Muscle of arm (tissue), 14 donors: ENCODE results near the gene TMEM79. TPM values are rescaled to one million over a fixed set of nuclear protein-coding genes. Genes with fewer than 3 reads are reported as not detected.

Experiments
- DNase-seq: peaks from one replicate; pipeline ENCODE4 v3.0.0-alpha.2; 2013
- long read RNA-seq, 11 donors: transcript quantifications; one replicate each; lab custom pipeline, GENCODE V29; 2026
- polyA plus RNA-seq, 12 donors: library from polyadenylated mRNA; unstranded; fragments of 120-200 nt; gene quantifications; one replicate each; pipeline ENCODE4 v1.2.1, GENCODE V29; 2013; ENCODE audit not compliant: insufficient read length in 12 of 12

TMEM79 gene
- 10 to 100 TPM in 1 of 12 donors, 1 to 10 TPM in 10, not detected in 1; 3.5 to 17.4 (median 4.2) TPM for polyA plus RNA-seq
- long read RNA-seq, donor 1 = 0 reads
- long read RNA-seq, donor 2, partial matches to known transcripts = 0 of 11 reads
- long read RNA-seq, donor 2, other reads (novel, unspliced or antisense) = 8 of 11 reads
- long read RNA-seq, donor 3 = 0 reads
- long read RNA-seq, donor 4 = 0 reads
- long read RNA-seq, donor 5, partial matches to known transcripts = 0 of 20 reads
- long read RNA-seq, donor 5, other reads (novel, unspliced or antisense) = 19 of 20 reads
- long read RNA-seq, donor 6, partial matches to known transcripts = 0 of 1 reads
- long read RNA-seq, donor 6, other reads (novel, unspliced or antisense) = 0 of 1 reads
- long read RNA-seq, donor 7 = 0 reads
- long read RNA-seq, donor 8, partial matches to known transcripts = 0 of 3 reads
- long read RNA-seq, donor 8, other reads (novel, unspliced or antisense) = 0 of 3 reads
- long read RNA-seq, donor 9 = 0 reads
- long read RNA-seq, donor 10, partial matches to known transcripts = 6 of 12 reads
- long read RNA-seq, donor 10, other reads (novel, unspliced or antisense) = 6 of 12 reads
- long read RNA-seq, donor 11, partial matches to known transcripts = 9 of 10 reads
- long read RNA-seq, donor 11, other reads (novel, unspliced or antisense) = 0 of 10 reads

- DNase-seq = no peak
Observed at GRCh38 chr1:156284112-156284511, at the start of gene TMEM79. Gene TMEM79 (plus strand): TSS chr1:156284325. CDS start chr1:156285227, 902 bp downstream.

GRCh38 chr1:156236164-156236563 lies 48.0 kb upstream of the TMEM79 start:
- DNase-seq = no peak

- DNase-seq = no peak
Observed at GRCh38 chr1:156238248-156238647, 45.9 kb upstream of the TMEM79 start.

- DNase-seq = no peak
Observed at GRCh38 chr1:156241311-156241811, 42.8 kb upstream of the TMEM79 start.

GRCh38 chr1:156241926-156242325 lies 42.2 kb upstream of the TMEM79 start, which contains the start of gene BGLAP:
Gene BGLAP (plus strand): TSS chr1:156242184. CDS start chr1:156242232, 48 bp downstream.
- no peak for DNase-seq

GRCh38 chr1:156242738-156243137 lies 41.4 kb upstream of the TMEM79 start:
- DNase-seq = no peak

- DNase-seq = no peak
Observed at GRCh38 chr1:156244126-156244525, 40.0 kb upstream of the TMEM79 start.

GRCh38 chr1:156244712-156245111 lies 39.4 kb upstream of the TMEM79 start:
- no peak for DNase-seq

GRCh38 chr1:156245451-156246232 lies 38.5 kb upstream of the TMEM79 start:
- no peak for DNase-seq

- DNase-seq = no peak
Observed at GRCh38 chr1:156246241-156246780, 37.8 kb upstream of the TMEM79 start.

GRCh38 chr1:156246781-156247459 lies 37.2 kb upstream of the TMEM79 start:
- DNase-seq = no peak

GRCh38 chr1:156247460-156248322 lies 36.4 kb upstream of the TMEM79 start, which contains the start of gene PAQR6:
Gene PAQR6 (minus strand): TSS chr1:156248056. CDS start chr1:156246731, 1,325 bp downstream.
- no peak for DNase-seq

- DNase-seq = no peak
Observed at GRCh38 chr1:156248323-156248683, 35.8 kb upstream of the TMEM79 start.

- no peak for DNase-seq
Observed at GRCh38 chr1:156249593-156249992, 34.5 kb upstream of the TMEM79 start.

- DNase-seq = no peak
Observed at GRCh38 chr1:156251527-156251926, 32.6 kb upstream of the TMEM79 start.

- no peak for DNase-seq
Observed at GRCh38 chr1:156253634-156254033, 30.5 kb upstream of the TMEM79 start.

GRCh38 chr1:156257711-156258110 lies 26.4 kb upstream of the TMEM79 start:
- DNase-seq = no peak

GRCh38 chr1:156258859-156259258 lies 25.3 kb upstream of the TMEM79 start:
- no peak for DNase-seq

GRCh38 chr1:156259805-156260204 lies 24.3 kb upstream of the TMEM79 start:
- DNase-seq = no peak

- DNase-seq = no peak
Observed at GRCh38 chr1:156260896-156261295, 23.2 kb upstream of the TMEM79 start.
